HG03354 (cell line): ENCODE data around the gene HTRA2.
A peak's percentile ranks its signal among the peaks of the same experiment; 100 is the strongest.
"Not testable (repeated sequence)": the region's sequence is repeated elsewhere in the genome, so short reads cannot be mapped to it uniquely, and the experiment has no call there.

ENCODE experiments used
- ATAC-seq: cut with Tn5 transposase; IDR thresholded peaks from one replicate; pipeline ENCODE4 v1.9.1; 2021; ENCODE audit warnings: mild to moderate bottlenecking; ENCODE audit not compliant: unreplicated experiment, poor library complexity, severe bottlenecking

HTRA2 gene

DNA sequence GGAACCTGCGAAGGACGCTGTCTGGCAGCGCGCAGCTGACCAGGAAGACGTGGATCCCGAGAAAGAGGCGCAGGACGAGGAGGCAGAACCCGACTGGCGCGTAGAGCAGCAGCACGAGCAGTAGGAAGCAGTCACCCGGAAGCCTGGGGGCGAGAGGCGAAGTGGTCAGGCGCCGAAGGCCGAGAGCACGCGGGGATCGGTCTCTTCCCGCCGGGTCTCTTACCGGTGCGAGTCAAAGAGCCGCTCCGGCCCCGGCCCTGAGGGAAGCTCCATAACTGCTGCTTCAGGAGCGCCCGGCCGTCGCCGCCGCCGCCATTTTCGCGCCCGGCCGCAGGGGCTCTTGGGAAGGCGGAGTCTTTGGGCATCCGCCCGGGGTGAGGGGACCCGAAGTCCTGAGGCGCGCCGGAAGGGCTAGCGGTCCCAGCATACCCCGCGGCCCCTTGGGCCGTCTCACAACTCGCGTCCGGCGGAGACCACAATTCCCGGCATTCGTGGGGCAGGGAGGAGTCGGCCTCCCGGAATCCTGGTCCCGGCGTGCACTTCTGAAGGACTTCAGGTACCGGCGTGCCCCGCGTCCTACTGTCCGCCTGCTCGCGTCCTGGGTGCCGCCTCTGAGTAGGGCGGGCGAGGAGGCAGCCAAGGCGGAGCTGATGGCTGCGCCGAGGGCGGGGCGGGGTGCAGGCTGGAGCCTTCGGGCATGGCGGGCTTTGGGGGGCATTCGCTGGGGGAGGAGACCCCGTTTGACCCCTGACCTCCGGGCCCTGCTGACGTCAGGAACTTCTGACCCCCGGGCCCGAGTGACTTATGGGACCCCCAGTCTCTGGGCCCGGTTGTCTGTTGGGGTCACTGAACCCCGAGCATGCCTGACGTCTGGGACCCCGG, at the start of gene HTRA2, which contains the start of gene AUP1:
HTRA2 (plus strand) TSS at position 577 of the 882 bp plus-strand sequence; CDS start at position 651, 74 bp downstream.
AUP1 (minus strand) TSS at position 350 of the 882 bp plus-strand sequence; CDS start at position 273, 77 bp downstream.
- ATAC-seq = peak; percentile 83

DNA sequence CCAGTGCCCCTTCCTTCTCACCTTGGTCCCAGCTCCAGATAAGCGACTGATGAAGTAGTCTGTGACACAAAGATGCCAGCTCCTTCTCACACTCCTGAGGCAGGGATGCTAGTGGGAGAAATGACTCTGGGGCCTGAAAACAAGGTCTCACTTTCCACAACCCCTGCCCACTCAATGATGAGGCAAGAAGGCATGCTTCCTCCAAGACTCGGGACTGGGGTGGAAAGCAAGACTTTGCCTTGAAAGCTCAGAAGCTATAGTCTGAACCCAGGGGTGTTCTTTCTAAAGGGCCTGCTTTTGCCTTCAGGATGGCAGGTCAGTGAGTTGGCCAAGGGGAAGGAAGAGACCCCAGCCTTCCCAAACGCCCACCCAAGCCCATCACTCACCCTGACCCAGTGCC, 48.3 kb upstream of the HTRA2 start:
- ATAC-seq = no peak

DNA sequence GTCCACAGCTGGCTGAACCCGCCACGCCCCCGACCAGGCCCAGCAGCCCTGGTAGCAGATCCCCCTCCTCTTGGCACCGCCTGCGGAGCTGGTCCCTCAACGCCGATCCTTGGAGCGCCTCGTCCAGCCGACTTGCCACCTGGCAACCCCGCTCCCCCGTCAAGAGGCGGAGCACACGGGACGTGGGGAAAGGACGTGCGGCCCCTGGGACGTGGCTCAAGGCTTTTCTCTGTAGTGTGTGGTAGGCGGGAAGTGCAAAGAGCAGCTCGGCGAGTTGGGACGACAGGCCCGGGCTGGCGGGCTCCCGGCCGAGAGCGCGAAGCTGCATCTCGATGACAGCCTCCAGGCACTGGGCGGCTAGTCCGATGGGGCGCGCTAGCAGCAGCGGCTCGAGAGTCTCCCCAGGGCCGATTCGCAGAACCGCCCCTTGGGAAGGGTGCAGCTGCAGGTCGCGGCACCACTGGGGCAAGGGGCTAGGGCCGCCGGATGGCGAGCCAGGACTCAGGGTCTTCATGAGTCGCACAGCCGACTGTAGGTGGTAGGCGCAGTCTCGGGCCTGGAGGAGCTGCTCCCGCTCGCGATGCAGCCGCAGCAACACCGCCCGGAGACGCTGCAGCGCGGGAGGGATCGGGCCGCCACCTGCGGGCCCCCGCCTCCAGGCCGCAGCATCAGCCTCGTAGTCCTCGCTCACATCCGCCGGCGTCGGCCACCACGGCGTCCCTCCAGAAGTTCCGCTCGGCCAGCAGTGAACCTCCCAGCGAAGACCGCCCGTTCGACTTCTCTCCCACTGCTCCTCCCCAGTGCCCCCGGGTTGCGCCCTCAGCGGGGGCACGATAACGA, 47.6 kb upstream of the HTRA2 start:
- ATAC-seq = peak; percentile 40

DNA sequence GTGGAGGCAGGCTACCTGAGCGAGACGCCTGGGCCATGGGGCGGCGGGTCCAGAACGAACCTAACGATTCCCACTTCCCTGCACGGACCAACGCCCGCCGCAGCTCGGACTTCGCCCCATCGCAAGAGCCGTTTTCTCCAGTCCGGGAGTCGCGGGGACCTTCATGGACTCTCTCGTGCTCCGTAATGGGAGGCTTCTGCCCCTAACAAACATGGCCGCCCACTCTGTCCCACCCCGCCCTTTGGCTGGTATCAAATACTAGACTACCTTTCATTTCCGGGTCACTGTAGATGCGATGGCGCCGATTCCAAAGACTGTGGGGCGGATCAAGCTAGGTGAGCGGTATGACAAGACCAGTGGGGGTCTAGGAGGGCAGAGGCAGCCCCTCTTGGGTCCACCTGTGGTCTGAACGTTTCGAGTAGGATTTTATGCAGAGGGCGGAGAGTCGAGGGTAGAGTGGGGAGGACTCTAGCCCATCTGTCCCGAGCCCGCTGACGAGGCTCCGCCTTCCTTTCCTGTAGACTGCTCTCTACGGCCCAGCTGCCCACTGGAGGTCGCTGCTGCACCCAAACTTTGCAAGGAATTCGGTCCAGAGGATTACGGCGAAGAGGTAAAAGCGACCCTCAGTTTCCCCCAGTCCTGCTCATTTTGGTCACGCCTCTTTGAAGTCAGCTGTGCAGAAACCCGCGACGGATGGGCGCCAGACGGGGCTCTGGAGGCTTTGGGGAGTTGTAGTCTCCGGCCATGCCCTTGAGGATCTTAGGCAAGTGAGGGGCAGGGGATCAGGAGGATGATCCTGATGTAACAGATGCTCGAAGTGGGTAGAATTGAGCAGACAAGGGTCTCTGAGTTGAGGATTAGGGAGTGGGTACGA, 46.7 kb upstream of the HTRA2 start, which contains the start of the genes CCDC142 and TTC31:
CCDC142 (minus strand) TSS at position 198 of the 874 bp plus-strand sequence; CDS start at position 37, 161 bp downstream.
TTC31 (plus strand) TSS at position 281 of the 874 bp plus-strand sequence; CDS start at position 296, 15 bp downstream.
- ATAC-seq = peak; percentile 94

DNA sequence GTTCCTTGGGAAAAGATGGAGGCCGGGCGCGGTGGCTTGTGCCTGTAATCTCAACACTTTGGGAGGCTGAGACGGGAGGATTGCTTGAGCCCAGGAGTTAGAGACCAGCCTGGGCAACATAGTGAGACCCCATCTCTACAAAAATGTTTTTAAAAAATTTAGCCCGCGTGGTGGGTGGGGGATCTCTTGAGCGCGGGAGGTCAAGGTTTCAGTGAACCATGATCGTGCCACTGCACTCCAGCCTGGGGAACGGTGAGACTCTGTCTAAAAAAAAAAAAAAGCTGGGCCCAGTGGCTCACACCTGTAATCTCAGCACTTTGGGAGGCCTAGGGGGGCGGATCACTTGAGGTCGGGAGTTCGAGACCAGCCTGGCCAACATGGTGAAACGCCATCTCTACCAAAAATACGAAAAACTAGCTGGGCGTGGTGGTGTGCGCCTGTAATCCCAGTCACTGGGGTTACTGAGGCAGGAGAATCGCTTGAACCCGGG, 46.0 kb upstream of the HTRA2 start:
- not testable (repeated sequence) for ATAC-seq

DNA sequence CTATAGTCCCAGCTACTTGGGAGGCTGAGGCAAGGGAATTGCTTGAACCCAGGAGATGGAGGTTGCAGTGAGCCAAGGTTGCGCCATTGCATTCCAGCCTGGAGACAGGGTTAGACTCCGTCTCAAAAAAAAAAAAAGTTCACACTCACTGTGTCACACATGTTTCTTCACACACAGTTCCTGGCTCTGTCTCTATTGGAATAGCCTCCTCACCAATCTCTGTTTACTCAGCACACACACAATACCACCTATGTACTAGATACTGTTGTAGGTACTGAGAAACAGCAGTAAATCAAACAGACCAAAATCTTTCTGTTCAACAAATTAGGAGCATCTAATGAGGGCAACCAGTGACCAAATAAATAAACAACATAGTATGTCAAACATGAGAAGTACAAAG, 43.6 kb upstream of the HTRA2 start:
- no peak for ATAC-seq

DNA sequence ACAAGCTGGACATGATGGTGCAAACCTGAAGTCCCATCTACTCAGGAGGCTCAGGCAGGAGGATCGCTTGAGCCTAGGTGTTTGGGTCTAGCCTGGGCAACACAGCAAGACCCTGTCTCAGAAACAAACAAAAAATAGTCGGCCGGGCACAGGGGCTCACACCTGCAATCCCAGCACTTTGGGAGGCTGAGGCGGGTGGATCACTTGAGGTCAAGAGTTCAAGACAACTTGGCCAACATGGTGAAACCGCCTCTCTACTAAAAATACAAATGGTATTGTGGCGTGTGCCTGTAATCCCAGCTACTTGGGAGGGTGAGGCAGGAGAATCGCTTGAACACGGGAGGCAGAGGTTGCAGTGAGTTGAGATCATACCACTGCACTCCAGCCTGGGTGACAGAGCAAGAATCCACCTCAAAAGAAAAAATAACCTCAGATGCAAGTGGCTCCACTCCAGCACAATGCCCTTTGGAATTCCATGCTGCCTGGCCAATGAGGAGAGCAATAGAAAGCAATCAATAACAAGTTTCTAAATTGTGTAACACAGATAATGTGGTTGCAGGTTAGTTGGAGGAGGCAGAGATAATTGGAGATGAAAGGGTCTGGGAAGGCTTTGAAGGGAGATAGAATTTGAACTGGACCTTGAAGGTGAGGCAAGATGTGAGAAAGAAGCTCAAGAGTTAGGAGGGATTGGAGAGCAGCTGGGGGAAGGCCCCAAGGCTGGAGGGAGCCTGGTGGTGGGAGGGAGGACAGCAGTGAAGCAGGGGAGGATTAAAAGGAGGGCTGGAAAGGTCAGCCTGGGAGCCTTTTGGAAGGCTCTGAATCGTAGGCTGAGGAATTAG, 40.9 kb upstream of the HTRA2 start:
- no peak for ATAC-seq

DNA sequence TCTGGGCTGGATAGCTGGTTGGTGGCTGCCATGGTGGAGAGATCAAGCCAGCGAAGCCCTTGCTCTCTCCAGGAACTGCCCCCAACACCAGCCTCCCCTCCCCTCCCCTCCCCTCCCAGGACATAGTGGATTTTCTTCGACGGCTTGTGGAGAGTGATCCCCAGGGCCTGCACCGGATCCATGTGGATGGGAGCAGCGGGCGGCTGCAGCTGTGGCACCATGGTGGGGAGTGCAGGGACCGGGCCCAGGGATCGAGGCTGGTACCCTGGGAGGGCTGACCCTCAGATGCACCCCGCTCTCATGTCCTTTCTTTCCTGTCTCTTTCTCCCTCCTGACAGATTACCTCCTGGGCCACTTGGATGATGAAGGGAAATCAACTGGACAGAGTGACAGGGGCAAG, 39.8 kb upstream of the HTRA2 start:
- no peak for ATAC-seq

DNA sequence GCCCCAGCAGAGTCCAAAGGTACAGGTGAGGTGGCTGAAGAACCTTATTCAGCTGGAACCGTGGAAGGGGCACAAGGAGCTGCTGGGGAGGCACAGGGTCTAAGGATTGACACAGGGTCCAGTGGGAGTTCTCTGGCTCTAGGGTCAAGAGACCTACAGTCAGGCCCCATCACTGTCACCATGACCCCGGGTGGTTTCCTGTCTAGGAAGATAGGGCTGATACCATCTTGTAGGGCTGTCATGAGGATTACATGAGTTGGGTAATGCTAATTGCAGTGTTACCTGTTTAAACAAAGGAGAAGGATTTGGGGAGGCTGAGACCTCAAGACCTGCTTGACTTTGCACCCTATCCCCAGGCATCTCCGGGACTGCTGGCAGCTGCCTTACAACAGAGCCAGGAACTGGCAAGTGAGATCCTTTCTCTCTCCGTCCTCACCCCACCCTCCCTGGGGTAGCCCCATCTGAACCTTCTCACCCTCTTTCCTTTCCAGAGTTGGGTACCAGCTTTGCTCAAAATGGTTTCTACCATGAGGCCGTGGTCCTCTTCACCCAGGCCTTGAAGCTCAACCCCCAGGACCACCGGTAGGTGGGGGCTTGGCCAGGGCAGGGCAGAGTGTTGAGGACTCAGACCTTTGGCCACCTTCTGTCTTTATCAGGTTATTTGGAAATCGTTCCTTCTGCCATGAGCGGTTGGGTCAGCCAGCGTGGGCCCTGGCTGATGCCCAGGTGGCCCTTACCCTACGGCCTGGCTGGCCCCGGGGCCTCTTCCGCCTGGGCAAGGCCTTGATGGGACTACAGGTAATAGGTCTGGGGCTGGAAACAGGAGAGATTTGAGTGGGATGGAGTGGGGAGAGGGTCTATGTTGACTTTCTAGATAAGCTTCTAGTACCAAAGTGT, 37.8 kb upstream of the HTRA2 start:
- ATAC-seq = no peak

DNA sequence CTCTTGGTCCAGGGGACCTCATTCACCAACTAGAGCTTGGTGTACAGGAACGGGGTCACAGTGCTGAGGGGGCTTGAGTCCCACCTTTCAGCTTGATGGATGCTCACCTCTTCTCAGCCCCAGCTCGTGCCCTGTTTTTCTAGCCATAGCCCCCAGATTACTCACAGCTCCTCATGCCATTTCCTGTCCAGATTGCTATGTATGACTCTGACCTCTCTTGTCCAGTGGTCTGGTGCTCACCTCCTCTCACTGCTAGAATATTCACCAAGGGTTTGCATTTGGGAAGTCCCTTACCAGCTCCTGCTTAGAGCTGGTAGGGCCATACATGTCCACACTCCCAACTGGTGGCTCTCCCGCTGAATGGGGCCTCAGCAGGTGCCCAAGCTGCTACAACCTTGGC, 36.2 kb upstream of the HTRA2 start:
- ATAC-seq = no peak

DNA sequence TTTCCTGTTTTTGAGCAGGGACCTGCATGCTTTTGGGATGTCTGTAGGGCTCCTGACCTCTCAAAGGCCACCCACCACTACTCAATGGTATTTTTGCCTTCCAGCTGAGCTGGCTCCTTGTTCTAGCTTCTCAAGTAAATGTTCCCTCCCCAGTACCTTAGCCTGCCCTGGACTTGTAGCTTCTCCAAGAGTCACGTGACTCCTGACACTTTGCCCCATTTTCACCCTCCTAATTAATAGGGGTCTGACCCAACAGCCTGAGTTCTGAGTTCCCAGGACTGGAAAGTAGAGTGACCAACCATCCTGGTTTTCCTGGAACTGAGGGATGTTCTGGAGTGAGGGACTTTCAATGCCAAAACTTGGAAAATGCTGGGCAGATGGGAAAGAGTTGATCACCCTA, 34.3 kb upstream of the HTRA2 start:
- ATAC-seq = no peak

DNA sequence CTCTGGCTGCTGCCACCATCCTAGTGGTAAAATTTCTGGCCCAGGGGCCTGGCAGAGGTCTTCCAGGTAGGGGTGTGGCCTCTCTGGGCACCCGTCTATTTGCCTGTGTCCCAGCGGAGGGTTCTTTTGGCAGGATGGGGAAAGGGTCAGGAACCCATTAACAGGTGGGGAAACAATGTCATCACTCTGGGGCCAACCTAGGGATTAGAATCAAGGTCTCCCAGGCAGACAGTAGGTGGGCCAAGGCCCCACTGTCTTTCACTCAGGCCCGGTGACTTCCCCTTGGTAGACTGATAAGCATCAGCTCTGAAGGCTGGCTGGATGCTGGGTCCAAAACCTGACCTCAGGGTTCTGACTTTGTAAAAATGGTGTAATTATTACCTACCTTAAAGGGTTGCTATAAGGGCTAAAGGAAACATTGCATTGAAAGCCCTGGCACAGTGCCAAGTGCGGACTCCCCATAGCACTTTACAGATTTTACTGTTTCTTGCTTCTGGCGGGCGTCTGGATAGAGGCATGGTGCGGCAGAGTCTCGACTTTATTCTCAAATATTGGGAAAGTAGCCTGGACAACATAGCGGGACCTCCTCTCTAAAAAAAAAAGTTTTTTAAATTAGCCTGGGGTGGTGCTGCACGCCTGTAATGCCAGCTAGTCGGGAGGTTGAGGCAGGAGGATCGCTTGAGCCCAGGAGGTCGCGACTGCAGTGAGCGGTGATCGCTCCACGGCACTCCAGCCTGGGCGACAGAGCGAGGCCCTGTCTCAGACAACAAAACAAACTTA, 32.5 kb upstream of the HTRA2 start:
- ATAC-seq = no peak

DNA sequence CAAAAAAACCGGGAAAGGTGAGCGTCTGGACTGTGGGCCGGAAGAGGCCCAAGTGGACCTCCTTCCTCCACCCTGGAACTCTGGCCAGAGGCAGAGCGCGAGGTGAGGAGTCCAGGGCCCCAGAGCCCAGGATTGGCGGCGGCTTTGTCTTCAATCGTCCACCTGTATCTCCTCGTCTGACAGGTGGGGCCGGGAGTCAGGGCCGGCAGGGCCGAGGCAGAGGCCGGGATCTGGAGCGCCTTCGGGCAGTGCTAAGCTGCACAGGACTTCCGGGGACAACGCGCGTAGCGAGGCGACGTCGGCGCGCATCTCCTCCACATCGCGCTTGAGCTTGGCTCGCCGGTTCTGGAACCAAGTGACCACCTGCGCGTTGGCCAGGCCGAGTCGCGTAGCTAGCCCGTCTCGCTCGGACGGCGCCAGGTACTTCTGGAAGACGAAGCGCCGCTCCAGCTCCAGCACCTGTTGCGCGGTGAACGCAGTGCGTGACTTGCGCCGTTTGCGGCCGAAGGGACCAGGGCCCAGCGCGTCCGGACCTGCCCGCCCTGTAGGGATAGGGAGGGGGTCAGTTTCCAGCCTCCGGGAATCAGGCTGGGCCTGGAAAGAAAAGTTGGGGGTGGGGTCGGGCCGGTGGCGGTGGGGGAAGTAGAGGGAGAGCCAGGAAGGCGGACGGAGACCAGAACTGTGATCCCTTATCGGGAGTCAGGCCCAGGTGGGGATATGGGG, 31.8 kb upstream of the HTRA2 start:
- no peak for ATAC-seq

DNA sequence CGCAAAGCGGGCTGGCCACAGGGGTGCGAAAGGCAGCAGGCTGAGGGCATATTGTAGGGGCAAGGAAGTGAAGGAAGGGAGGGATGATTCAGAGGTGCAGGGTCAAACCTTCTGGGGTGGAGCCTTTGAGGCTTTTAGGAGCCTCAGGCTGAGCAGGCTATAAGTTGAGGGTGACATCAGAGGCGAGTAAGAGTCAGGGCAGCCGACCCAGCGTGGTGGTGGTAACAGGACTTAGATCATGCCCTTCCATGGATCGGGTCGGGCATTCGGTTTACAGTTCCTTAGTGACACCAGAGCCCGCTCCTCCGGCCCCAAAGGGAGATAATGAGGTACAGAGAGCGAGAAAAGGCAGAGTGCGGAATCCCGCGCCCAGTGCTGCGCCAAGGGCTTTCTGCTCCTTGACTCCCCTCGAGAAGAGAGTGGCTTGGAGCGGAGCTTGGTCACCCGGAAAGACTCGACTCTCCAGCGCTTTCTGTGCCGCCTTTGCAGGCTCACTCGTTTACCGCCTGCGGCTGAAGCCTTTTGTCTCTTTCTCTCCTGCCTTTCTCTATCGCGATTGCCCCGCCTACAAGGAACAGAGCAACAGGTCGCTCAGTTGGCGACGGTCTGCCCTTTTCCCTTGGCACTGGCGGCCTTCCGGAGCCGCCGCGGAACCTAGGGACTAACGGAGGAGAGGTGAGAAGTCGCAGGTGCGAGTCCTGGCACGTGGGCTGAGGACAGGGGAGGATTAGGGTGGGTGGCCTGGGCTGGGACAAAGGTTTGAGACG, 31.1 kb upstream of the HTRA2 start:
- ATAC-seq = no peak

DNA sequence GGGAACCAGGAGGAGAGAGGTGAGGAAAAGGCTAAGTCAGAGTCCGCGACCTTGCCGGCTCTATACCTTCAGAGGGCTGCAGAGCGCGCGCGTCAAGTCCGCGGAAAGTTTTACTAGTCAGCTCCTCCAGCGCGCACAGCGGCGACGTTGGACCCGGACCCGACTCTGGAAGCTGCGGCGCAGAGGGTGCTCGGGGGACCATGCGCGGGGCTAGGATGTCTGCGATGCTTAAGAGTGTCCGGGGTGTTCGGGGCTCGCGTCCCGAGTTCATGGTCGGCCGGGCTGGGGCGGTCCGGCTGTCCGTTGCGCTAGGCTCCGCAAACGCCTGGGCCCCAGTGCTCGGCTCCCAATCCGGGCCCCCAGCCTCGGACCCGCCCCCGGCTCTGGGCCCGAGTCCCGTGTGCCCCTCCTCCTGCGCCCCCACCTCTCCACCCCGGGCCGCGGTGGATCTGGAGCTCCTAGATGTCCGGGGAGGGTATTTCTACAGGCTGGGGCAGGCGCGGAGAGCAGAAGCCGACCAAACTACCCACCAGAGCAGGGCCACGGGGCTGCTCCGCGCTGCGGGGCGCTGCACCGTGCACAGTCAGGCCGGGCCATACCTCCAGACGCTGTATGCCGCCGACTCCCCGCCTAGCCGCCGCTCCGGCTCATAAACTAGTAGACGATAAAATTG, 30.3 kb upstream of the HTRA2 start, which contains the start of gene LBX2:
LBX2 (minus strand) TSS at position 337 of the 673 bp plus-strand sequence; CDS start at position 271, 66 bp downstream.
- no peak for ATAC-seq
